HEK293 (cell line): ENCODE results near the gene VMAC.

ENCODE experiments used
- CTCF ChIA-PET: fragments of 350-600 bp; formaldehyde crosslinking; extraction: SDS; loops from one replicate; lab custom pipeline; 2021; ENCODE audit warnings: antibody characterized with exemption; lab: Yijun Ruan, JAX
- POLR2A ChIA-PET: fragments of 300-600 bp; formaldehyde crosslinking; extraction: SDS; loops from one replicate; lab custom pipeline; 2020; ENCODE audit warnings: antibody characterized with exemption, inconsistent platforms; lab: Yijun Ruan, JAX
- H3K27ac ChIP-seq: fragments of 200-500 bp; sonication (Bioruptor generic); 2 replicates; pipeline ENCODE4 v1.5.1; 2014; ENCODE audit warnings: low read depth, low read length, control low read depth, inconsistent platforms; ENCODE audit errors: extremely low read depth
- H3K36me3 ChIP-seq, 2 experiments: fragments of 200-500 bp in 1 of 2; sonication (Bioruptor generic) in 1 of 2; 1 replicate in 1 of 2; 2 replicates in 1 of 2; pipeline ENCODE4 v1.5.1; 2014 to 2017; ENCODE audit warnings: inconsistent platforms in 2 of 2, low read length in 2 of 2; ENCODE audit not compliant: control insufficient read depth in 2 of 2, insufficient read depth in 1 of 2
- H3K4me1 ChIP-seq: fragments of 200-500 bp; sonication (Bioruptor generic); 2 replicates; pipeline ENCODE4 v1.5.1; 2014; ENCODE audit warnings: mild to moderate bottlenecking, low read length, inconsistent platforms; ENCODE audit not compliant: control insufficient read depth, insufficient read depth
- H3K4me3 ChIP-seq: 2 replicates; pipeline ENCODE4 v1.5.1; 2011; ENCODE audit warnings: low read depth, mild to moderate bottlenecking, control low read depth, low read length, moderate library complexity
- H3K9me3 ChIP-seq: fragments of 200-500 bp; sonication (Bioruptor generic); 2 replicates; pipeline ENCODE4 v1.5.1; 2014; ENCODE audit warnings: low read depth, low read length, inconsistent platforms; ENCODE audit not compliant: control insufficient read depth, insufficient read depth
- CTCF ChIP-seq: fragments of 450-650 bp; formaldehyde crosslinking; IDR thresholded peaks from 2 replicates; pipeline ENCODE4 v1.5.1; 2016; ENCODE audit warnings: missing biosample characterization, missing genetic modification characterization
- GLIS1 ChIP-seq: fragments of 450-650 bp; formaldehyde crosslinking; IDR thresholded peaks from 2 replicates; pipeline ENCODE4 v1.5.1; 2016; ENCODE audit warnings: missing biosample characterization, missing genetic modification characterization
- GLIS2 ChIP-seq: fragments of 450-650 bp; formaldehyde crosslinking; IDR thresholded peaks from 2 replicates; pipeline ENCODE4 v1.5.1; 2016; ENCODE audit warnings: missing biosample characterization, missing genetic modification characterization
- HOXA7 ChIP-seq: sonication (generic); formaldehyde crosslinking; IDR thresholded peaks from 2 replicates; pipeline ENCODE4 v1.8.1; 2022; ENCODE audit warnings: missing genetic modification reagents, borderline replicate concordance
- HOXD13 ChIP-seq: sonication (generic); formaldehyde crosslinking; IDR thresholded peaks from 2 replicates; pipeline ENCODE4 v1.8.0; 2022; ENCODE audit warnings: missing genetic modification reagents, borderline replicate concordance
- IKZF3 ChIP-seq: fragments of 450-650 bp; IDR thresholded peaks from 2 replicates; pipeline ENCODE4 v1.5.0; 2018; ENCODE audit warnings: missing biosample characterization, mild to moderate bottlenecking, missing genetic modification characterization, moderate library complexity
- KLF8 ChIP-seq: fragments of 450-650 bp; formaldehyde crosslinking; IDR thresholded peaks from 2 replicates; pipeline ENCODE4 v1.5.1; 2016; ENCODE audit warnings: missing biosample characterization, missing genetic modification characterization
- KLF9 ChIP-seq: fragments of 450-650 bp; formaldehyde crosslinking; IDR thresholded peaks from 2 replicates; pipeline ENCODE4 v1.5.1; 2016; ENCODE audit warnings: missing biosample characterization, missing genetic modification characterization, low read depth
- PRDM1 ChIP-seq: fragments of 450-650 bp; formaldehyde crosslinking; IDR thresholded peaks from 2 replicates; pipeline ENCODE4; 2016; ENCODE audit warnings: missing biosample characterization, missing genetic modification characterization
- PRDM4 ChIP-seq: fragments of 450-650 bp; formaldehyde crosslinking; IDR thresholded peaks from 2 replicates; pipeline ENCODE4 v1.5.1; 2017; ENCODE audit warnings: missing biosample characterization, missing genetic modification characterization
- RBAK ChIP-seq: fragments of 450-650 bp; formaldehyde crosslinking; IDR thresholded peaks from 2 replicates; pipeline ENCODE4 v1.5.1; 2016; ENCODE audit warnings: missing biosample characterization, missing genetic modification characterization
- SCRT2 ChIP-seq: fragments of 450-650 bp; formaldehyde crosslinking; IDR thresholded peaks from 2 replicates; pipeline ENCODE4 v1.5.1; 2016; ENCODE audit warnings: missing biosample characterization, missing genetic modification characterization
- SP3 ChIP-seq: fragments of 450-650 bp; formaldehyde crosslinking; IDR thresholded peaks from 2 replicates; pipeline ENCODE4 v1.5.1; 2016; ENCODE audit warnings: missing biosample characterization, missing genetic modification characterization
- ZIC2 ChIP-seq: fragments of 450-650 bp; formaldehyde crosslinking; IDR thresholded peaks from 2 replicates; pipeline ENCODE4 v1.5.1; 2016; ENCODE audit warnings: missing biosample characterization, missing genetic modification characterization
- ZNF132 ChIP-seq: fragments of 450-650 bp; formaldehyde crosslinking; IDR thresholded peaks from 2 replicates; pipeline ENCODE4 v1.5.1; 2017; ENCODE audit warnings: missing biosample characterization, missing genetic modification characterization, borderline replicate concordance
- ZNF133 ChIP-seq: fragments of 450-650 bp; formaldehyde crosslinking; IDR thresholded peaks from 2 replicates; pipeline ENCODE4 v1.5.1; 2016; ENCODE audit warnings: missing biosample characterization, missing genetic modification characterization
- ZNF148 ChIP-seq: fragments of 450-650 bp; formaldehyde crosslinking; IDR thresholded peaks from 2 replicates; pipeline ENCODE4 v1.5.0; 2017; ENCODE audit warnings: missing biosample characterization, missing genetic modification characterization, borderline replicate concordance
- ZNF211 ChIP-seq: fragments of 450-650 bp; formaldehyde crosslinking; IDR thresholded peaks from 2 replicates; pipeline ENCODE4 v1.5.1; 2016; ENCODE audit warnings: low read depth, missing biosample characterization, missing genetic modification characterization
- ZNF223 ChIP-seq: fragments of 450-650 bp; formaldehyde crosslinking; IDR thresholded peaks from 2 replicates; pipeline ENCODE4 v1.5.1; 2016; ENCODE audit warnings: missing biosample characterization, missing genetic modification characterization
- ZNF239 ChIP-seq: fragments of 450-650 bp; formaldehyde crosslinking; IDR thresholded peaks from 2 replicates; pipeline ENCODE4 v1.5.1; 2016; ENCODE audit warnings: missing biosample characterization, missing genetic modification characterization
- ZNF302 ChIP-seq: fragments of 450-650 bp; formaldehyde crosslinking; IDR thresholded peaks from 2 replicates; pipeline ENCODE4 v1.5.1; 2016; ENCODE audit warnings: missing biosample characterization, missing genetic modification characterization, low read depth
- ZNF324 ChIP-seq: fragments of 450-650 bp; formaldehyde crosslinking; IDR thresholded peaks from 2 replicates; pipeline ENCODE4 v1.5.1; 2016; ENCODE audit warnings: missing biosample characterization, missing genetic modification characterization
- ZNF335 ChIP-seq: fragments of 450-650 bp; formaldehyde crosslinking; conservative IDR thresholded peaks from 2 replicates; pipeline ENCODE4 v1.5.1; 2016; ENCODE audit warnings: missing biosample characterization, missing genetic modification characterization
- ZNF341 ChIP-seq: fragments of 450-650 bp; formaldehyde crosslinking; IDR thresholded peaks from 2 replicates; pipeline ENCODE4; 2016; ENCODE audit warnings: low read depth, missing biosample characterization, missing genetic modification characterization
- ZNF350 ChIP-seq: fragments of 450-650 bp; formaldehyde crosslinking; IDR thresholded peaks from 2 replicates; pipeline ENCODE4 v1.5.0; 2017; ENCODE audit warnings: missing biosample characterization, mild to moderate bottlenecking, missing genetic modification characterization
- ZNF362 ChIP-seq: fragments of 450-650 bp; formaldehyde crosslinking; IDR thresholded peaks from 2 replicates; pipeline ENCODE4 v1.5.1; 2016; ENCODE audit warnings: missing biosample characterization, missing genetic modification characterization
- ZNF404 ChIP-seq: fragments of 450-650 bp; formaldehyde crosslinking; IDR thresholded peaks from 2 replicates; pipeline ENCODE4 v1.5.1; 2017; ENCODE audit warnings: missing biosample characterization, missing genetic modification characterization
- ZNF416 ChIP-seq: fragments of 450-650 bp; formaldehyde crosslinking; IDR thresholded peaks from 2 replicates; pipeline ENCODE4 v1.5.1; 2016; ENCODE audit warnings: missing biosample characterization, missing genetic modification characterization
- ZNF423 ChIP-seq: fragments of 450-650 bp; formaldehyde crosslinking; IDR thresholded peaks from 2 replicates; pipeline ENCODE4 v1.5.1; 2016; ENCODE audit warnings: missing biosample characterization, missing genetic modification characterization
- ZNF521 ChIP-seq: fragments of 450-650 bp; formaldehyde crosslinking; IDR thresholded peaks from 2 replicates; pipeline ENCODE4 v1.5.1; 2017; ENCODE audit warnings: missing biosample characterization, mild to moderate bottlenecking, missing genetic modification characterization
- ZNF654 ChIP-seq: fragments of 450-650 bp; formaldehyde crosslinking; IDR thresholded peaks from 2 replicates; pipeline ENCODE4 v1.5.1; 2016; ENCODE audit warnings: low read depth, missing biosample characterization, missing genetic modification characterization
- ZNF660 ChIP-seq: fragments of 450-650 bp; IDR thresholded peaks from 2 replicates; pipeline ENCODE4 v1.5.1; 2018; ENCODE audit warnings: missing biosample characterization, mild to moderate bottlenecking, missing genetic modification characterization

VMAC gene

GRCh38 chr19:5891938-5892771 lies 12.5 kb upstream of the VMAC start:
- POLR2A ChIA-PET: interaction anchor here (2.3 to 3.8 kb wide), 3 partner anchors 11 to 88 kb away, joined by 10 to 25 read pairs (median 19); partner anchors contain the start of genes NDUFA11 and VMAC
- TF ChIP-seq ZNF335: no peak
- no peak for TF ChIP-seq ZNF404 (tag by site-specific recombination)
- TF ChIP-seq ZNF416: no peak
- no peak for TF ChIP-seq ZNF362
- no peak for TF ChIP-seq ZNF302
- TF ChIP-seq PRDM4 (tag by site-specific recombination): no peak
- peak; percentile 52 for TF ChIP-seq ZIC2 (tag by site-specific recombination)
- no peak for TF ChIP-seq ZNF239
- TF ChIP-seq KLF9: no peak
- no peak for TF ChIP-seq PRDM1
- TF ChIP-seq SP3 (tag by site-specific recombination): no peak
- no peak for TF ChIP-seq ZNF133 (tag by site-specific recombination)
- no peak for TF ChIP-seq HOXA7 (CRISPR knock-in tag)
- no peak for TF ChIP-seq ZNF423 (tag by site-specific recombination)
- TF ChIP-seq ZNF350 (tag by site-specific recombination): no peak
- no peak for TF ChIP-seq IKZF3
- no peak for TF ChIP-seq ZNF132 (tag by site-specific recombination)
- TF ChIP-seq HOXD13 (CRISPR knock-in tag): no peak
- no peak for TF ChIP-seq ZNF148 (tag by site-specific recombination)
- TF ChIP-seq ZNF654 (tag by site-specific recombination): peak; percentile 33; the same call in 1 of the 2 replicates
- TF ChIP-seq ZNF521: no peak
- no peak; the same call in 1 of the 2 replicates for TF ChIP-seq GLIS2 (tag by site-specific recombination)
- no peak for TF ChIP-seq KLF8 (tag by site-specific recombination)
- TF ChIP-seq ZNF660 (tag by site-specific recombination): no peak
- TF ChIP-seq ZNF223: no peak
- no peak for TF ChIP-seq ZNF324 (tag by site-specific recombination)
- no peak for TF ChIP-seq SCRT2 (tag by site-specific recombination)
- no peak for TF ChIP-seq ZNF211
- no peak for TF ChIP-seq RBAK
- TF ChIP-seq GLIS1: peak; percentile 90
- peak; percentile 91 for TF ChIP-seq CTCF (tag by site-specific recombination)
- no peak for TF ChIP-seq ZNF341 (tag by site-specific recombination)

More at GRCh38 chr19:5891938-5892771, 12.5 kb upstream of the VMAC start:
- Histone ChIP-seq H3K4me3 (no peak overlapping the region), H3K27ac (no peak overlapping the region), H3K36me3 (peaks cover 0 to 27% of the 10 kb centered on the region in 2 experiments; a peak in 1 of 3 replicates), H3K4me1 (no peaks in the 10 kb centered on the region; the same call in 1 of the 2 replicates), H3K9me3 (no peaks in the 10 kb centered on the region)
- CTCF ChIA-PET: interaction anchor here (0.6 to 5.3 kb wide), 11 partner anchors 9 to 117 kb away, joined by 3 to 65 read pairs (median 4); partner anchors contain the start of gene NRTN
